Esophagus muscularis mucosa (tissue), 4 donors: Measurements from ENCODE around the gene AKTIP.

Experiments
- CTCF ChIP-seq, 3 experiments: fragments of 200-600 bp in 2 of 3; fragments of 450-650 bp in 1 of 3; sonication (generic) in 2 of 3; IDR thresholded peaks; one replicate each; pipeline ENCODE4 v1.5.1; 2017 to 2019; ENCODE audit warnings: antibody characterized with exemption in 3 of 3, mild to moderate bottlenecking in 2 of 3, moderate library complexity in 1 of 3
- EP300 ChIP-seq: sonication (generic); formaldehyde crosslinking; IDR thresholded peaks from one replicate; pipeline ENCODE4 v1.6.1; 2017; ENCODE audit warnings: antibody characterized with exemption
- POLR2A ChIP-seq: fragments of 450-650 bp; IDR thresholded peaks from one replicate; pipeline ENCODE4 v1.6.1; 2017; ENCODE audit warnings: antibody characterized with exemption, moderate library complexity, mild to moderate bottlenecking, low read depth
- POLR2AphosphoS5 ChIP-seq, 2 donors: sonication (generic); formaldehyde crosslinking; IDR thresholded peaks; one replicate each; pipeline ENCODE4 v1.6.1; 2017; ENCODE audit warnings: antibody characterized with exemption in 2 of 2

- TF ChIP-seq POLR2A (no peak), CTCF (IDR thresholded peaks at IDR 0.05) (no peak), POLR2AphosphoS5 (IDR thresholded peaks at IDR 0.05) (no peak), EP300 (no peak)
Measured at GRCh38 chr16:53476867-53477266, 26.1 kb downstream of the AKTIP start.
